ENCODE measurements around the gene PKD1L1.

PKD1L1 gene

DNA sequence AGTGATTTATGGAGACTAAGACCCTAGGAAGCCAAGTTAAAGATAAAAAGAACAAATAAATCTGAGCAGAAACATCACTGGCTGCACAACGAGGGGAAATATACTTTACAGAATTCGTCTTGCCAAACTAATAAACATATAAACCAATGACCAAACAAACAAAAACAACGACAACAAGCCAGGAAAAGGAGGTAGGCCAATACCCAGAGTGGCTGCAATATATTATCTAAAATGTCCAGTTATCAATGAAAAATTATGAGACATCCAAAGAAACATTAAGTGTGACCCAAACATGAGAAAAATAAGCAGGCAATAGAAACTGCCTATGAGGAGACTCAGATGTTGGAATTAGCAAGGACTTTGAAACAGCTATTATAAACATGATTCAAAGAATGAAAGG, 81.0 kb downstream of the PKD1L1 start:
- DNase-seq = no peak

DNA sequence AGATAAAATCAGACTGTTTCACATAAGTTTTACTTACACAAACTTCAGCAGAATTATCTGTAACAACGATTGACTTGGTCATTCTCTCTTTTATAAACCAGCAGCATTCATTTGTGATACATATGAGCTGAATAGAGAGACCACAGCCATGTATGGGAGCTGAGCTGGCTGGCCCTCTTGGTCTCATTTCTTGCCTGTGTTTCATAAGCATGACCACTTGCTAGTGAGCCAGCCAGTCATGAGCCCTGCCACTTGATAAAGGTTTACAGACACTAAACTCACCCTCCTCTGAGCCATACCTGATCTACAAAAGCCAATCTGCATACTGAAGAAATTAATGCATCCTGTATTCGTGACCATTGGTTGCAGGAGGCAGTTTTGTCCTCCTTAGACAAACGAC, 82.1 kb downstream of the PKD1L1 start:
- DNase-seq = no peak

DNA sequence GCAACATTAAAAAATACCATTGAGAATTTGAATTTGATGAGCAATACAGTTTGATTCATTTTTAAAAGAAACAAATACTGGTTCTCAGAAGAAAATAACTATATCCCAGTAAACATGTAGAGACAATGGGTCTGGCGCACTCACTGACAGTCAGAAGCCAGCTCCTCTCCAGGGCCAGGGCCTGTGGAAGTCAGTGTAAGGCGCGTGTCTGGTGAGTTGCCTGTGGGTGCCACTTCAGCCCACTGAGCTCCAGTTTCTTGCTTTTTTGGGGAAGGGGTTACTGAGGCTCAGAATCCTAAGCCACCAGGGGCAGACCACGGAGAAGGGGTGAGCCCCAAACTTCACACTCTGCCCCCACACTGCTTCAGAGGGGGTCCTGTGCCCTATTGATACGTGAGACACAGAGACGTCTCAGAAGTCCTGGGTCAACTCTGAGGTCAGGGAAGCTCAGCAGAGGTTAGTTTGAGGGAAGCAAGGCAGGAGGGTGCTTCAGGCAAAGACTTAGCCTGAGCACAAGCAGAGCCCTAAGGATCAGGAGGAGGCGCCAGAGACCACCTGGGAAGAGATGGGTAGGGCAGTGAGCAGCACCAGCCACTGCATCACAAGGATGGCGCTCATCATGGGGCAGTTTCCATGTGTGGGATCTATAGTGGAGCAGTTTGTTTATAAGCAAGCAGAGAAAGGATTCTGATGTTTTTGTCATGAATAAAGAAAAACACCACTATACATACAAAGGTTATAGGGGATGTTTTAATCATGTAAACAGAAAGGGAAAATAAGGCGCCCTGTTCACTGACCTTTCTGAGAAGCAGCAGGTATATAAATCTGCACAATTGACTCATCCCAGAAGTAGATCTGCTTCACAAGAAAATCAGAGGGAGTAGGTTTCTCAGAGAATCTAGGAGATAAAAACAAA, 95.7 kb downstream of the PKD1L1 start:
- no peak for DNase-seq

DNA sequence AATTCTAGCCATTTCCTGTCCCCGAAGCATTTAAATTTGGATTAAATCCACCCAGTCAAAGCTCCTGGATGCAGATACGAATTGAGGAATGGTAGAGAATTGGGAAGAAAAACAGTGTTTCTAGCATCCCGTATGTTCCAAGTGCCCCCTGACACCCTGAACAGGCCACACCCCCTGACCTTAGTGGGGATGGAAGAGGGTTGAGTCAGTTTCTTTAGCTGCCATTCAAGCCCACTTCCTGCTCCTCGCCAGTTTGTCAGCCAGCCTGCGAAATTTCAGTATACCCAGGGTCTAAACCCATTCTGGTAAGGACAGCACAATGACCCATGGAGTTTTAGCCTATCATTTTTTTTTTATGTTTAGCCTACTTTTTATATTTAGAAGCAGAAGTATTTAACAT, 101.1 kb downstream of the PKD1L1 start:
- no peak for DNase-seq

DNA sequence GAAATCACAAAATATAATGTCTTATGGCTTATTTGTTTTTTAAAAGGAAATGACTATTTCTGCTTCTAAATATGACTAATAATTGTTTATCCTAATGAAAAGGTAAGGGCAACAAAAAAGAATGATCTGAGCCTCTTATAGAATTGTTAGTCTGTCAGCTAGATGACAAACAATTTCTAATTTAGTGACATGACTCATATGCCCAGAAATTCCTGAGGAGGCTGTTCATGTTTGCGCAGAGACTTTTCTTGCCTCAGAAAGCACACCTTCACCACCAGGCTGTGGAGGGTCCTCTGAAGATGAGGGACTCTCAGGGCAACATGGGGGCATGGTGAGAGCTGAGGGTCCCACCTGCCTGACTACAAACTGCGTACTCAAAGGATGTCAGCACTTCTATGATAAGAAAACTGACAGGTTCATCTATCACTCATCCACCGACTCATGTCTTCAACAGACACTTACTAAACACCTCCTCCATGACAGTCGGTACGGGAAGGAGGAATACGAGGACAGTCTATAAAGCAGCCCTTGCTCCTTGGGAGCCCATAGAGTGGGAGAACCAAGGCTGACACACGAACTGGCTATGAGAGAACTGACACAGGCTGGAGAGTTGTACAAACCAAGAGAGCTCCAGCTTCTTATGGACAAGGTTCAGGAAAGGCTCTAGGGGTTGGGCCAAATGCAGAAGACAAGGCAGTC, 102.0 kb downstream of the PKD1L1 start:
- DNase-seq = no peak

DNA sequence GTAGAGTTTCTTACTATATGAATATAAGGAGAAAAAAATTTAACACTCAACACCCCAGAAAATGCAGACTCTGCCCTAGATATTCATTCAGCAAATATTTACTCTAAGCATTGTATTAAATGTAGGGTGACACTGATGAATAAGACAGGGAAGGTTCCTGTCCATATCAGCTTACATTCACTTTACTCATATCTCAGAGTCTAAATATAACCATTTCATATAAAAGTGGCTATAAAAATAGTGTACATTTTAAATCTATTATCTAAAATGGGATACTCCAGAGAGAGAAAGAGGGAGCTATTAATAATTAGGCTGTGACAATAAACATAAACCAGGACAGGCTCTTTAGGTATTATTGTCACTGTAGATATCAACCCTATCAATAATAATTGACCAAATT, 104.0 kb downstream of the PKD1L1 start:
- no peak for DNase-seq

DNA sequence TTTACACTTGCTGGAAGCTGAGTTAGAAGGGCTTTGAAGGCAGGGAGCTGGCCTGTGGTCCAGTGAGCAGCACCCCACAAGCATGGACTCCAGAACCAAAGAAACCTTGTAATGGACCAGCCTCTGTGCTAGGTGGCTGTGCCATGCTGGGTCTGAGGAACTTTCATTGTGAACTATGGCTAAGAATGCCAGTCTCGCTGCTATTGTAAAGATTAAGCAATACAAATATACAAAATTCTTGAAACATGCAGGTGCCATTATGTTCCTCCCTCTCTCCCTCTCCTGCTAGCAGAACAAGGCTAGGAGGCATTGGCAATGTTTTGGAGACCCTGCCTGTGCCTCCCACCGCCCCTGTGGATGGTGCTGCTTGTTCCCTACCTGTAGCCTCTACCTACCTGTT, 105.0 kb downstream of the PKD1L1 start:
- no peak for DNase-seq

DNA sequence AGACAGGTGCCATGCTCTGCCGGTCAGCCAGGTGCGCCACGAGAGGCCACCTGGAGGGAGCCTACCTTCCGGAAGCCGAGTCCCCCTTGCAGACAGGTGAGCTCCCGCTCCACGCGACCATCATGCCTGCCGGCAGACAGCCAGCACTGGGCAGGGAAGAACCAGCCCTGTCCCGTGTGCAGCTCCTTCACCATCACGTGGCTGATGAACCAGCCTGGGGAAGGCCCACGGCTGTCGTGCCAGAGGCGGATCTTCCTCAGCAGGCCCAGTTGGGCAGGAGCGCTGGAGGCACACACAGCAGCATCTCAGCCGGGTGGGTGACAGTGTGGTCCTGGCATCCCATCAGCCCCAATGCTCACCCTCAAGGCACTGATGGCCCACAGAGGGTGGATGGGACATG, 108.9 kb downstream of the PKD1L1 start:
- no peak for DNase-seq

DNA sequence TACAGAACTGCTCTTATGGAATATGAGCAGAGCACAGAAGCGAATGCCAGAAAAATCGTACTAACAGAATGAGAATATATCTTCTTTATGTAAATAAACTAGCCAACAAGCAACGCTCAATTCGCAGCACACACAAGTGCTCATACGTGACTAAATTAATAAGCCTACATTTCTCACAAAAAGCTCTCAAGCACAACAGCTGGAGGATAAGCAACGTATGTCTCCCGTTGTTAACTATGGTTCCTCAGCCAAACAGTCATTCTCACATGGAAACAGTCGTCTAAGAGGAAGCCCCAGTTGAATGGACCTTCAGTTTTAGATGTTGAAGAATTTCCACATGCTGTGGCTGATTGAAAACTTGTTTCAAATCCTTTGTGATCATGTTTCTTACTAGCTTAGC, 110.4 kb downstream of the PKD1L1 start:
- no peak for DNase-seq

DNA sequence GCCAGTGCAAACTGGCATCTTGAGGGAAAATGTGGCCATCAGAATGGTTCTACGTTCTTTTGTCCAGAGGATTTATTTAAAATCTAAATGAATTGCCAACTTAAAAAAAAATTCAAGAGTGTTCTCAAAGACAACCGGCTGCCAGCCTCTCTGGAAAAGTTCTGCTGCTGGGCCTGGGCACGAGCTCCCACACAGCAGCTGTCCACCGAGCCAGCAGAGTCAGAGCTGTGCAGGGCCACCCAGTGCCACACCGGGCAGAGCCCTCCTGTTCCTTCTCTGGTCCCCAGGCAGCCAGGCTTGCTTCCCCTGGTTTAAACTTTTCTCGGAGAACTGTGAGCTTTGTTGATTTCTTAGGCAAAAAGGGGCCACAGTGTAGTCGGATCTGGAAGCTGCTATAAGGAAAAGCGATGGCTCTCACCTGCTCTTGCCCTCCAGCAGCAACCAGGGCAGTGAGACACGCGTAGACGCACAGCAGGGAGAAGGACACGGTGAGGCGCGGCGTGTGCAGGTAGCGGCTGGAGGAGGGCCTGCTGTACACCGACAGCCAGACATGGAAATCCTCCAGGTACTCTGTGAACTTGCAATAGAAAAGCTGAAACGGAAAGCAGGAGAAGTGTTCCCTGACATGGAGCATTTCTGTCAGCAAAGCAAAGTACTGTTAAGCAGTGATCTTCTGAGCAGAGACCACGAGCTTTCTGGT, 111.6 kb downstream of the PKD1L1 start:
- DNase-seq = no peak

DNA sequence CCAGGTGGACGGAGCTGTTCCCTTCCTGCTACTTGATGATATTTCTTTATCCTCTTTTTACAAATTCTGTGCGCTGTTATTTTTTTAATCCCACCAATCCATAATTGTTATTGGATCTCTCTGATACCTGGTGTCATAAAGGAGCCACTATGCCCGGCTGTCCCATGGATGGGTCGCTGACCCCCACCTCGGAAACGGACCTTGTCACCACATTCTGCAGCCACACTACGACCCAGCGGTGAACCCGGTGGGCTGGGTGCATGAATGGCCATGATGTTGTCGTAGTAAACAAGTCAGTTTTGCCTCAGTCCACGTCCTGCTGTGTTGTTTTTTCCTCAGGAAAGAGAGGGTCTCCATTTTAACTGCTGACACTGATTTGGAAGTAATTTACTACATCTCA, 112.2 kb downstream of the PKD1L1 start:
- no peak for DNase-seq

DNA sequence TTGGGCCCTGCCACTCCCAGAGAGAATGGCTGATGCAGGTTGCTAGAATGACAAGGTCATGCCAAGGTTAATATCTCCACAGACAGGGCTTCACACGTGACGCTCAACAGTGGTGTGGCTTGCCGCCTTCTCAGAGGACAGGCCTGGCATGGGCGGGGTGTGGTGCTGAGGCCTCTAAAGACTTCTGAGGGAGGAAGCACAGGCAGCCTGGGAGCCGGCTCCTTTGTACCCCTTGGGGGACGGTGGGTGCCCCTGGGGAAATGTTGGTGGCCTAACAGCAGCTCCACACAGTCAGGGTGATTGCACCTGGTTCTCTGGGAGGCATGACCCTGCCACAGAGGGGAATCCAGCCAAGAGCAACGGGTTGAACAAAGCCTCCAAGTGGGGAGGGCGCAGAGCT, 115.1 kb downstream of the PKD1L1 start:
- no peak for DNase-seq

DNA sequence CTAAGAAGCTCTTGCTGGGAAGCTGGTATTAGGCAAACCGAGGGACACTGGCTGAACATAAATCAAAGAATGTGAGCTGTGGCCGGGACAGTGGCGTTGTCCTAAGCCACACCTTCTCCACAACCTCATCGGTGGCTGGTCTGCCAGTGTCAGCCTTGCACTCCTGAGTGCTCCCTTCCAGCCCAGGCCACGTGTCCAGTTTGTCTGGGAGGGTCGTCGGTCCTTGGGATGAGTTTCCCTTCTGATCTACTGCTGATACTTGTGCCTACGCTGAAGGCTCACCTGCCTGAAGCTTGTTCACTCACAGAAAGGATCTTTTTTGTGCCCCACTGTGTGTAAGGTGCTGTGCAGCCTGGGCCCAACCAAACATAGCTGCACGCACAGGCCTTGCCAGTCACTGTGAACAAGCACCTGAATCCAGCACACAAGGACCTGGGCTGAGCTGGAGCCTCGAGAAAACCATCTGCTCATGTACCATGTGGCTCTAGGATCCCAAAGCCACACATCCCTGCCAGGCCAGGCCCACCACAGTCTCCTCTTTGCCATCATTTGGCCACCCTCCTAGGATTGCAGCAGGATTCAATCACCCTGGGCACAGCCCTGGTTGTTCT, 116.1 kb downstream of the PKD1L1 start:
- no peak for DNase-seq

DNA sequence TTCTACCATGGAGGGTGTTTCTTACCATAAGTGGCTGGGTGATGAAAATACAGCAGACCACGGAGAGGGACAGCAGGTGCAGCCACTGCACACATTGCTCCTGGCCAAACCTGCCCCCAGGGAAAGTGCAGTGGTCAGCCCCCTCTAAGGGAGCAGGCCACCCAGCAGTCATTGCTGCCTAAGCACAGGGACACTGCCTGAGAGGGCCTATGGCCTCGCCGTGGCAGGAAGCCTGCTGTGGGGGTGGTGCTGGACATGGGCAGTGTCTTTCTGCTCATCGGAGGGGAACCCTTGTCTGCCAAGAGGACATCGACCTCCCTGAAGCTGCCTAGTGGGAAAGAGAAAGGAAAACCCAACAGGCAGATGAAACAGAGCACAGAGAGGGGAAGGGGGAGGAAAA, 118.3 kb downstream of the PKD1L1 start:
- DNase-seq = no peak

DNA sequence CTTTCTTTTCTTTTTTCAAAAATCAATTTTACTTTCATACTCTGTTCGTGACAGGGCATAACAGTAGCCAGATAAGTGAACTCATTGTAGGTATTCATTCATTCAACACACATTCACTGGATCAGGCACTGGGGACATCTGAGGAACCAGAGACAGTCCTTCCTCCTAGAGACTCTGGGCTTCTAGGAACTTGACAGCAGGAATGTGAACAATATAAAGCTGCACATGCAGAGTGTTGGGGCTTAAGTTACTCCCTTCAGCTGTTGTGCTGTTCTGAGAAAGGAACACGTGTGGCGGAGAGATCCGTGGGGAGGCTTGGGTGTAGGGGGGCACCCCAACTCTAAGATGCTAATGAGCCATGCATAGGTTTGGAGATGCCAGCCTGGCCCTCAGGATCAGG, 120.4 kb downstream of the PKD1L1 start:
- DNase-seq = no peak

DNA sequence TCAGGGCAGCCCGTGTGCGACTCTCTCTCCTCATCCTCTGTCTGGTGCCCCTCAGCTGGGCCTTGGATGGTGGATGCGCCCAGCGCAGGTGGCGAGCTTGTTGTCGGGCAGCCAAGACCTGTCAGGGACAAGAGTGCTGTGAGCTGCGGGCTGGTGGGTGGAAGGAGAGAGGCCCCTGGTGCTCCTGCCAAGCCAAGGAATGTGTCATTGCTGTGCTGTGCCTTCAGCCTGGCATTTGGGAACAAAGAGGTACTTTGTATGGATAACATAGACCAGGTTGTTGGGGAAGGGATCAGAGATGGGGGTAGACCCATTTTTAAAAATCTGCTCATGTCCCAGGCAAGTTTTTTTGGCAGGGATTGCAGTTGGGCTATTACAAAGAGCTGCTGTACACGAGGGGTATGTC, 120.9 kb downstream of the PKD1L1 start:
- no peak for DNase-seq

DNA sequence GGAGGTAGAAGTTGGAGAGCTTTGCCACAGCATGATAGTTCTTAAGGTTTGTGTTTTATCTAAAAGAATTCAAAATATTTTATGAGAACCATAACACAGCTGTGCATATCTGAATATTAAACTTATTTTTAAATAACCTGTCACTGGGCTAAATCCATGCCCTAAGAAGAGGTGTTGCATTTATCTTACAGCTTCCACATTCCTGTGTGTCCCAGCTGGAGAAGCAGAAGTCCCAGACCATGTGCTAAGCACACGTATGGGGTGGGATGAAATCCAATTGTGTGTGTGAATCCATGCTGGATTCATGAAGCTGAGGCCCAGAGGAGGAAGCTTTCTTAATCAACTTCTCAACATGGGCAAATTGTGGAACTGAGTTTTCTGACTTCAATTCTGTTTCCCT, 121.5 kb downstream of the PKD1L1 start:
- DNase-seq = no peak

DNA sequence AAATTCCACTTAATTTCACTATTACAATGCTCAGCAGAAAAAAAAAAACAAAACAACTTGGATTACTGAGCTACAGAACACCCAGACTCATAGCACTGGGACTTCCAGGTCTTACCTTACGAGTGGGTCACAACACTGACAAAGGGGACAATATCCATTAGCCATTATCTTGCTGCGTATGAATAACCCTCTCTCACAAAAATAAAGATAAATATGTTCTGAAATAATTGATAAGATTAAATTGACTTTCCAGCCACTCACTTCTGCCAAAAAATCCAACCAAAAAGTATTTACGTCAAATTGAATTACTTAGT, 128.7 kb downstream of the PKD1L1 start:
- no peak for DNase-seq

DNA sequence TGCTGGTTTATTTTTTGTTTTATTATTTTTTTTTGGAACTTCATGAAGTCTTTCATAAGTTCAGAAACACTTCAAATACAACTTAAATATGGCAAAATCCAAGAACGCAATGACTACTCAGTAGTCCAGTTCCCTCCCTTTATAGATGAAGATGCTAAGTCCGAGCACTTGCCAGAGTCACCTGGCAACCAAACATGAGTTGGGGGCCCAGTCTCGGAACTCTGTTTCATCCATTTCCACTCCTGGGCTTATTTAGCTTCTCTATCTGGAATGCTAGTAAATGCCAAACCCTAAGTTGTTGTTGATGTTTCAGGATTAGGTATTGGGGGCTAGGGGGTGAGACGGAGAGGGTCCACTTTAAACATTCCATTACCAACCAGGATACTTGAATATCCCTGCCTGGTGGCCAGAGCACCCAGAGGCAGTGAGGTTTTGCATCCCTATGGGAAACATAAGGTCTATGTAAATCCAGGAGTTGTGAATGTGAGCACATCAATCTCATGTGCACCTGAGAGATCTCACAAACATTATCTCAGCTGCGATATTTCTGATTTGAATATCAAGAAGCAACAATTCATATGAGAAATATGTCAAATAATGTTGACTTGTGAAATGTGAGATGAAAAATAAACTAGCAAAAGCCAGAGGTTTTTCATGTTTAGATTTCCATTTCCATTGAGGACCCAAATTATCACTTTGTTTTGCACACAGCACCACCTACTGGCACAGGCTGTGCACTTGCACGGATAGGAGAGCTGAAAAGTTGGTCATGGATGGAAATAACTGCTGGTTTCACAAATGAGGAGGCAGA, 129.3 kb downstream of the PKD1L1 start:
- DNase-seq = no peak

DNA sequence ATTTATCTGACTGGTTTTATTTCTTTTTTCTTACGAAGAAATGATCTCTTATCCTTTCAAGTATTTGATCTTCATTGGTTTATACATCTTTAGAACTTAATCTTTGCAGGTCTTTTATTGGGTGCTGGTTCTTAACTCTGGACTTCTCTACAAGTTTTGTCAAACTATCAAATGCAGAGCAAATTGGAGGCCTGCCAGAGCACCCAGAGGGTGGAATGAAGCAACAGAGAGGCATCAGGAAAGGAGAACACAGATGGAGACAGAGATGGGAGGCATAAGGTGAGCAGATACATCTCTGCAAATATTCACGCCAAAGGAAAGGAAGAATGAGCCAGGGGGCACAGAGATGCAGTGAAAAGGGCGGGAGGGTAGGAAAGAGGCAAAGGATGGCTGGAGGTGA, 130.3 kb downstream of the PKD1L1 start:
- DNase-seq = no peak

DNA sequence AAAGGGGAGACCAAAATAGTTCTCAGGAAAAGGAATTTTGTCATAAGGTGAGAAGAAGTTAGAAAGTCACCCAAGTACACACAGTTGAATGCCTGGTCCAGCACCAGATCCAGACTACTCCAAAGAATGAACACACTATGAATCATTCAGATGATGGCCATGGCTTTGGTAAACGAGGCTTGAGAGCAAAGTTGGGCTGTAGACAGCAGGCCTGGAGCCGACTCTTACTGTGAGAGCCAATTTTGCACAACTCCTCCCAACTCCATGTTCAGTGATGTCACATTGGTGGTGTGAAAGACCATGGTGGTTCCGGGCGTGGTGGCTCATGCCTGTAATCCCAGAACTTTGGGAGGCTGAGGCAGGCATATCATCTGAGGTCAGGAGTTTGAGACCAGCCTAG, 131.6 kb downstream of the PKD1L1 start:
- DNase-seq = no peak

DNA sequence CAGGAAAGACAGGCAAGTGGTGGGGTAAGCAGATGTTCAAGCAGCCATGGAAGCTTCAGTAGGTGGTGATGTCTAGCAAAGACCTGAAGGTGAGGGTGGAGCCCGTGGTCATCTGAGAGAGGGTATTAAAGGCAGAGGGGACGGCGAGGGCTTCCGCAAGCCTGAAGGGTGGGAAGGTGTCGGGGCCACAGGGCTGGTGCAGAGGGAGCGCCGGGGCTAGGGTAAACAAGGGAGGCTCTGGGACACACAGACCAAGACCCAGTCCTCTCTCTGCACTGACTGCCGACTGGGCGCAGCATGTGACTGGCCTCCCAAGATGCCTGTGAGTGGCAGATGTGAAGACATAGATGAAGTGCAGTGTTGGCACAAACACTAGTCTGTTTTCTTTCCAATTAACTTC, 132.4 kb downstream of the PKD1L1 start:
- DNase-seq = no peak

All from activated effector memory CD4-positive, alpha-beta T cell treated with anti-CD3 and anti-CD28 coated beads, Interleukin-2, amount 50 U/mL, for 16 hours (primary cell).